Measurements from ENCODE around the gene RNF141.

RNF141 gene

DNA sequence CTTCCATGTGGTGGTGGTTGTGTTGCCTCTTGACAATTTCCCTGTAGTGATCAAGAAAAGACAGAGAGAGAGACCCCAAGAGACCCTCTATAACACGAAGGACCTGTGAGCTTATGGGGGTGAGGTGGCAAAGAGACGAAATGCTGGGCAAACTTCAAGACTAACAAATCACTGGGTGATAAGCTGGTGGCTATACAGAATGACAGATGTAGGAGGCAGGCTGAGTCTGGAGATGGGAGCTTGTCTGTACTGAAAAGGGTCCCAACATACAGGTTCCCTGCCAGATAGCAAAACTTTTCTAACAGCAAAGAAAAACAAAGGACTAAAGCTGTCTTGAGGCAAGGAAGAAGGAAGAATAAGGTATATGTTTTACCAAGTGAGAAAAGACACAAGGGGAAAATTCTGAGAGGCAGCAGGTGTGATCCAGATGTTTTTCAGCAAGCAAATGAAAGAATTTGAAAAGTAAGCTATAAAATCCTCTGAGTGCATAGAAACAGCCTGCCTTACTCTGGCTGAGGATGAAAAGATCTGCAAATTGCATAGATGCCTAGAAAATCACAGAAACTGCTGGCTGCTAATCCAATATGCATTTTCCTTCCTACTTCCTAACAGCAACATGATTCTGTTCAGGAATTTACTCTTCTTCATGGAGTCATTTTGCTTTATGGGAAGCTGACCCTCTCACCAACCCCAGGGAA, 49.4 kb upstream of the RNF141 start (continued):
- TF ChIP-seq ZNF292 (tag by site-specific recombination; IDR thresholded peaks at IDR 0.05; ENCODE audit: borderline replicate concordance, low read depth) (no peak), ZNF776 (tag by site-specific recombination; IDR thresholded peaks at IDR 0.05; ENCODE audit: borderline replicate concordance) (no peak), ZNF548 (tag by site-specific recombination; IDR thresholded peaks at IDR 0.05) (no peak), MYNN (tag by site-specific recombination; IDR thresholded peaks at IDR 0.05; ENCODE audit: borderline replicate concordance) (no peak)

DNA sequence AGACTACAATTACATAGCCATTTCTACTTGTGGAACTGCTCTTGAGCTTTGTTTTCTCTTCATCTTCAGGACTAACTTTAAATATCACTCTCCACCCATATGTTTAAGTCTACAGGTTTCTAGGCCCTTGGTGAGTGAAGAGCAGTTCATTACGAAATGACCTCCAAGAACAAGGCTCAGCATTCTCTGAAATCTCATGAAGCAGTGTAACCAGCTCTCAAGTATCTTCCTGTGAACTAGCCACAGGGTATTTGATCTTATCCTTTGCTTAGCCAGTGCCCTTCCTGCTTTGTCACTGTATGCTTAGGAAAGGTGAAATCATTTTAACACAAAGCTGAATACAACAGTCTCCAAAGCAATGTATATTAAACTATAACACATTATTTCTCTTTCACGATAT, 47.9 kb upstream of the RNF141 start:
- ChIA-PET CTCF (no interaction called here), POLR2A (no interaction called here)
- TF ChIP-seq GLI4 (tag by site-specific recombination; IDR thresholded peaks at IDR 0.05) (no peak), ZSCAN16 (tag by site-specific recombination; IDR thresholded peaks at IDR 0.05) (no peak), MYNN (tag by site-specific recombination; IDR thresholded peaks at IDR 0.05; ENCODE audit: borderline replicate concordance) (no peak), ZNF776 (tag by site-specific recombination; IDR thresholded peaks at IDR 0.05; ENCODE audit: borderline replicate concordance) (no peak), SP7 (tag by site-specific recombination; IDR thresholded peaks at IDR 0.05) (no peak), ZNF521 (tag by site-specific recombination; IDR thresholded peaks at IDR 0.05) (no peak), ZNF707 (tag by site-specific recombination; IDR thresholded peaks at IDR 0.05) (no peak), ZNF202 (tag by site-specific recombination; IDR thresholded peaks at IDR 0.05; ENCODE audit: borderline replicate concordance) (no peak), KLF7 (tag by site-specific recombination; IDR thresholded peaks at IDR 0.05; ENCODE audit: borderline replicate concordance) (no peak)
- TF ChIP-seq, protein P1, sequence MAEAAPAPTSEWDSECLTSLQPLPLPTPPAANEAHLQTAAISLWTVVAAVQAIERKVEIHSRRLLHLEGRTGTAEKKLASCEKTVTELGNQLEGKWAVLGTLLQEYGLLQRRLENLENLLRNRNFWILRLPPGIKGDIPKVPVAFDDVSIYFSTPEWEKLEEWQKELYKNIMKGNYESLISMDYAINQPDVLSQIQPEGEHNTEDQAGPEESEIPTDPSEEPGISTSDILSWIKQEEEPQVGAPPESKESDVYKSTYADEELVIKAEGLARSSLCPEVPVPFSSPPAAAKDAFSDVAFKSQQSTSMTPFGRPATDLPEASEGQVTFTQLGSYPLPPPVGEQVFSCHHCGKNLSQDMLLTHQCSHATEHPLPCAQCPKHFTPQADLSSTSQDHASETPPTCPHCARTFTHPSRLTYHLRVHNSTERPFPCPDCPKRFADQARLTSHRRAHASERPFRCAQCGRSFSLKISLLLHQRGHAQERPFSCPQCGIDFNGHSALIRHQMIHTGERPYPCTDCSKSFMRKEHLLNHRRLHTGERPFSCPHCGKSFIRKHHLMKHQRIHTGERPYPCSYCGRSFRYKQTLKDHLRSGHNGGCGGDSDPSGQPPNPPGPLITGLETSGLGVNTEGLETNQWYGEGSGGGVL (tag by site-specific recombination; IDR thresholded peaks at IDR 0.05), result no peak
- TF ChIP-seq, protein P2, sequence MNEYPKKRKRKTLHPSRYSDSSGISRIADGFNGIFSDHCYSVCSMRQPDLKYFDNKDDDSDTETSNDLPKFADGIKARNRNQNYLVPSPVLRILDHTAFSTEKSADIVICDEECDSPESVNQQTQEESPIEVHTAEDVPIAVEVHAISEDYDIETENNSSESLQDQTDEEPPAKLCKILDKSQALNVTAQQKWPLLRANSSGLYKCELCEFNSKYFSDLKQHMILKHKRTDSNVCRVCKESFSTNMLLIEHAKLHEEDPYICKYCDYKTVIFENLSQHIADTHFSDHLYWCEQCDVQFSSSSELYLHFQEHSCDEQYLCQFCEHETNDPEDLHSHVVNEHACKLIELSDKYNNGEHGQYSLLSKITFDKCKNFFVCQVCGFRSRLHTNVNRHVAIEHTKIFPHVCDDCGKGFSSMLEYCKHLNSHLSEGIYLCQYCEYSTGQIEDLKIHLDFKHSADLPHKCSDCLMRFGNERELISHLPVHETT (tag by site-specific recombination; IDR thresholded peaks at IDR 0.05), result no peak
- TF ChIP-seq, protein P3, sequence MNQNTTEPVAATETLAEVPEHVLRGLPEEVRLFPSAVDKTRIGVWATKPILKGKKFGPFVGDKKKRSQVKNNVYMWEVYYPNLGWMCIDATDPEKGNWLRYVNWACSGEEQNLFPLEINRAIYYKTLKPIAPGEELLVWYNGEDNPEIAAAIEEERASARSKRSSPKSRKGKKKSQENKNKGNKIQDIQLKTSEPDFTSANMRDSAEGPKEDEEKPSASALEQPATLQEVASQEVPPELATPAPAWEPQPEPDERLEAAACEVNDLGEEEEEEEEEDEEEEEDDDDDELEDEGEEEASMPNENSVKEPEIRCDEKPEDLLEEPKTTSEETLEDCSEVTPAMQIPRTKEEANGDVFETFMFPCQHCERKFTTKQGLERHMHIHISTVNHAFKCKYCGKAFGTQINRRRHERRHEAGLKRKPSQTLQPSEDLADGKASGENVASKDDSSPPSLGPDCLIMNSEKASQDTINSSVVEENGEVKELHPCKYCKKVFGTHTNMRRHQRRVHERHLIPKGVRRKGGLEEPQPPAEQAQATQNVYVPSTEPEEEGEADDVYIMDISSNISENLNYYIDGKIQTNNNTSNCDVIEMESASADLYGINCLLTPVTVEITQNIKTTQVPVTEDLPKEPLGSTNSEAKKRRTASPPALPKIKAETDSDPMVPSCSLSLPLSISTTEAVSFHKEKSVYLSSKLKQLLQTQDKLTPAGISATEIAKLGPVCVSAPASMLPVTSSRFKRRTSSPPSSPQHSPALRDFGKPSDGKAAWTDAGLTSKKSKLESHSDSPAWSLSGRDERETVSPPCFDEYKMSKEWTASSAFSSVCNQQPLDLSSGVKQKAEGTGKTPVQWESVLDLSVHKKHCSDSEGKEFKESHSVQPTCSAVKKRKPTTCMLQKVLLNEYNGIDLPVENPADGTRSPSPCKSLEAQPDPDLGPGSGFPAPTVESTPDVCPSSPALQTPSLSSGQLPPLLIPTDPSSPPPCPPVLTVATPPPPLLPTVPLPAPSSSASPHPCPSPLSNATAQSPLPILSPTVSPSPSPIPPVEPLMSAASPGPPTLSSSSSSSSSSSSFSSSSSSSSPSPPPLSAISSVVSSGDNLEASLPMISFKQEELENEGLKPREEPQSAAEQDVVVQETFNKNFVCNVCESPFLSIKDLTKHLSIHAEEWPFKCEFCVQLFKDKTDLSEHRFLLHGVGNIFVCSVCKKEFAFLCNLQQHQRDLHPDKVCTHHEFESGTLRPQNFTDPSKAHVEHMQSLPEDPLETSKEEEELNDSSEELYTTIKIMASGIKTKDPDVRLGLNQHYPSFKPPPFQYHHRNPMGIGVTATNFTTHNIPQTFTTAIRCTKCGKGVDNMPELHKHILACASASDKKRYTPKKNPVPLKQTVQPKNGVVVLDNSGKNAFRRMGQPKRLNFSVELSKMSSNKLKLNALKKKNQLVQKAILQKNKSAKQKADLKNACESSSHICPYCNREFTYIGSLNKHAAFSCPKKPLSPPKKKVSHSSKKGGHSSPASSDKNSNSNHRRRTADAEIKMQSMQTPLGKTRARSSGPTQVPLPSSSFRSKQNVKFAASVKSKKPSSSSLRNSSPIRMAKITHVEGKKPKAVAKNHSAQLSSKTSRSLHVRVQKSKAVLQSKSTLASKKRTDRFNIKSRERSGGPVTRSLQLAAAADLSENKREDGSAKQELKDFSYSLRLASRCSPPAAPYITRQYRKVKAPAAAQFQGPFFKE (tag by site-specific recombination; IDR thresholded peaks at IDR 0.05; ENCODE audit: borderline replicate concordance), result no peak
- Histone ChIP-seq H3K4me3 (ENCODE audit: low read depth, low read length) (no peak overlapping the region), H3K36me3 (ENCODE audit: control insufficient read depth in 2 of 2, insufficient read depth in 1 of 2, low read length in 2 of 2) (no peaks in the 10 kb centered on the region), H3K4me1 (ENCODE audit: control insufficient read depth, insufficient read depth, low read length) (no peaks in the 10 kb centered on the region), H3K27ac (ENCODE audit: extremely low read depth, low read depth, low read length) (no peak overlapping the region), H3K9me3 (ENCODE audit: control insufficient read depth, insufficient read depth, low read depth, low read length) (no peaks in the 10 kb centered on the region)
